Renal cortical epithelial cell (primary cell): ENCODE data around the gene NTM. TPM values are rescaled to one million over a fixed set of nuclear protein-coding genes. Genes with fewer than 3 reads are reported as not detected.
"Not testable (repeated sequence)": the region's sequence is repeated elsewhere in the genome, so short reads cannot be mapped to it uniquely, and the experiment has no call there.

Experiments used
- DNase-seq: peaks from one replicate; pipeline ENCODE4 v3.0.0-alpha.2; 2011; ENCODE audit warnings: low read depth
- total RNA-seq: library from RNA; depleted of rRNA; stranded (reverse); fragments of >200 nt; gene quantifications from 2 replicates; pipeline ENCODE4 v1.2.3, GENCODE V29; 2014

NTM gene
- total RNA-seq, 1 donor from 2014 or later: 0.85 TPM

DNA sequence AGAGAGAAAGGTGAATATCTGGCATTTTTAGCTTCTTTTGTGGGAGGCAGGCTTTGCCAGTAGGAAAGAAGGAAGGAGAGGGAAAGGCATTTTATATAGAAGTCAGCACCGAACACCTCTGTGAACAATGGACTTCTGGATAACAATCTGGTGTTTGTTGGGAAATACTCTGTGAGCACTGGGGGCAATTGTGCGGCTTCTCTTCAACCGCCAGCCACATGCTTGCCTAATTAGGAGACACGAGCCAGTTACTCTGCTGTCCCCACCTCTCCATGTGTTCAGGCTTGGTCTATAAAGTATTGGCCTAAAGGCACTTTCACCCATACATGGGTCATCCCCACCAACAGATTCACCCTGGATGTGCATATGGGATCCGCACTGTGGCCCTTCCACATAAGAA, 523.6 kb downstream of the NTM start:
- DNase-seq: no peak

GRCh38 chr11:131894615-131895544, 524.5 kb downstream of the NTM start:
- no peak for DNase-seq

GRCh38 chr11:131895865-131896264, 525.5 kb downstream of the NTM start:
- no peak for DNase-seq

GRCh38 chr11:131896978-131897615, 526.7 kb downstream of the NTM start:
- DNase-seq: no peak

- DNase-seq: no peak
Observed at GRCh38 chr11:131897956-131898355, 527.5 kb downstream of the NTM start.

GRCh38 chr11:131898949-131899348, 528.5 kb downstream of the NTM start:
- DNase-seq: no peak

GRCh38 chr11:131899950-131900580, 529.6 kb downstream of the NTM start:
- no peak for DNase-seq

DNA sequence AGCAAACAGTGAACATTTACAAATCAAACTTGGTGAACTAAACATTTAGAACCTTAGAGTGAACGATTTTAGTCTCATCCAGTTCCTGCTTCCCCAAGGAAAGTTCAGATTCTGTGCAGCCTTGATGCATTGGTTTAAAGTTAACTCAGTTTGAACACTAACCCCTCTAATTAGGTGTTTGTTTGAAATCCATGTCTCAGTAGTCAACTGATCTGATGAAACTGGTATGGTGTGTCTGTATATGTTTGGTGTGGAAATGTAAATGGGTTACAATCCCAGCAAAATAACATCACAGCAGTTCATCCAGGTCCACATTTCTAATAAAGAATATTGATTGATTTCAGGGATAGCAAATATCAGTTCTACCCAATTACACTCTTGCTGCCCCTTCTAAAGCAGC, 532.0 kb downstream of the NTM start:
- DNase-seq: no peak

DNA sequence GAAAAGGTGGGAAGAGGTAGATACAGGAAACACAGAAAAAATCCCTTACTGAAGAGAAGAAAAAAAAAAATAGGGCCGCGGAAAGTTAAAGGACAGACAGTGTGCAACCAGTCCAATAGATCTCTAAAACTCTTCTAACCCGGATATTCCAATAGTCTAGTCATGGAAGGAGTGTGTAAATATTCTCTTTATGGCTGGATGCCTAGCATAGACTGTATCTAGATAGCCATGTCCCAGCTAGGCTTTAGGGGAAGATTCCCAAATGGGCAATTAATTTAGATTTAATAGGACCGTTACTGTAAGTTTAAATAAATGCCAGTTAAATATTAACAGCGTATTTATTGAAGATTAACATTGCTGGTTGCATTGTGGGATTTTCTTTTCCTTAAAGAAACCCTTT, 532.7 kb downstream of the NTM start:
- DNase-seq: no peak

GRCh38 chr11:131904756-131905155, 534.3 kb downstream of the NTM start:
- no peak for DNase-seq

DNA sequence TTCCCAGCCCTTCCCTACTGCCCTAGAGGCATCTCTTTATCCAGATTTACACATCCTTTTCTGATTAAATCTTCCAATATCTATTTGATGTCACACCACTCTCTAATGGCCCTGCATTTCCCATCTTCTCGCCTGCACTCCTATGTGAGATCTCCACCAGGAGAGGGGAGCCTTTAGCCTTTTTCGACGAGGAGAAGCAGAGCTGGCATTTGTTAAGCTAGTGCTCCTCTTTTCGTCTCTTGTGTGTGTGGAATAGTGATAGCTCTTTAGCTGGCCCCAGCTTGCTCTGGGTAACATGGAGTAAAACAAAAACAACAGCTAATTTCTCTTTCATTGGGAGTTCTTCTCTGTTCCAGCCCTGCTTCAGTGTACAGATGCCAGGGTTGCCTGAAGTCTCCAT, 536.5 kb downstream of the NTM start:
- no peak for DNase-seq

GRCh38 chr11:131907371-131907770, 537.0 kb downstream of the NTM start:
- DNase-seq: no peak

DNA sequence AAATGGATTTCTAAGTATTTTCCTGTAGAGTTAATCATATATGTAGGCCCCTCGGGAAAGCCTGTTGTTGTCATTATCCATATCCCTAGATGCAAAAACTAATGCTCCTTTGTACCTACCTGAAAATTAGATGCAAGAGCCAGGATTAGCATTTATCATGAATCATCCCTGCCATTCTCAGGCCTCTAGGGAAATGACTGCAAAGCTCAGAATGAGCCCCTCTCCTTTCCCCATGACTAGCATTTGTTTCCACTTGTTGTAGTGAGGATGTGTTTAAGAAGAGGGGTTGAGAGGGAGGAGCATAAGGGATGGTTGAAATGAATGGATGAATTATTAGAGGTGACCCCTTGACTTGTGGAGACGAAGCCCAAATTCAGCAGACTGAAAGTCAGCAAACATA, 537.9 kb downstream of the NTM start:
- no peak for DNase-seq

DNA sequence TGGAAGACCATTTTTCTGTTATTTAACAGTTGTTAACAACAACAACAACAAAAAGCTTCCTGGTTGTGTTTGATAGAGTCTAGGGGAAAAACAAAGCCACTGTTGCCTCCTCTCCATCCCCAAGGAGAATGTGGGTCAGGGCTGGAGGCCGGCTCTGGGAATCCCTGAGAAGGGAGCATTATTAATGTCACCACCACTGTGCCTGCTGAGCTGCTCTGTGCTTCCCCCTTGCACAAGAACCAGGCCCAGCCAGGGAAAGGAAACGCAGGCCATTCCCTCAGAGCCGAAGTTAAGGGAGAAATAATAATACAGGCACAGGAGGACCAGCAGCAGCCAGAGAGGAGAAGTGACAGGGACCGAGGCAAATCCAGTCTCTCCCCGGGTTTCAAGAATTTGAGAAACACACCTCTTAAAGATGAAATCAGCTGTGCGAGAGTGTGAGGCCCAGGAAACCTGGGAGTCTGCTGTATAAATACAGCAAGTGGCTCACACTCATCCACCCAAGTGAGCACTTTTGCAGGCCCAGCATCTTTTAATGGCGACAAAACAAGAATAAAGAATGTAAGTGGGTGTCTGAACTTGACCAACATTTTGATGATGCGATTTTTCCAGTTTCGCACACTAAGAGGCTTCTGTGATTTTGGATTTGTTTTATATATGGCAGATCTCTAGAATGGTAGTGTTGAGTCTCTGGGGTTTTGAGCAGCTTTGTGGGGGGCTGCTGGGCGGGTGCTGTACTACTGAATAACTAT, 539.2 kb downstream of the NTM start:
- DNase-seq: no peak

DNA sequence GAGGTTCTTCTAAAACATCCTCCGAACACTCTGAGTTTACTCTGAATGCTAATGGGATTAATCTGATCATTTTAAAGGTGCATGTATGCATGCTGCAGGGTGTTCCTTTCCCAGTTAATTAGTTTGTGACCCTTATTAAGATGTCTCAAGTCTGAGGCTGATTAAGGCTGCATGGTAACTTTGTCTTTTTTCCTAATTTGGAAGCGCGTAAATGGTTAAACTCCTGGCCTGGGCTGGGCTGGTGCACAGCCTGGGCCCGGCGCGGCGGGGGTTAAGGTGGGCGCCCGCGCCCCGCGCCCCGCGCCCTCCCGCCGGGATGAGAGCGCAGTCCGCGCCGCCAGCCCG, 539.7 kb downstream of the NTM start:
- no peak for DNase-seq

- DNase-seq: no peak
Observed at GRCh38 chr11:131910523-131911387, 540.3 kb downstream of the NTM start.

DNA sequence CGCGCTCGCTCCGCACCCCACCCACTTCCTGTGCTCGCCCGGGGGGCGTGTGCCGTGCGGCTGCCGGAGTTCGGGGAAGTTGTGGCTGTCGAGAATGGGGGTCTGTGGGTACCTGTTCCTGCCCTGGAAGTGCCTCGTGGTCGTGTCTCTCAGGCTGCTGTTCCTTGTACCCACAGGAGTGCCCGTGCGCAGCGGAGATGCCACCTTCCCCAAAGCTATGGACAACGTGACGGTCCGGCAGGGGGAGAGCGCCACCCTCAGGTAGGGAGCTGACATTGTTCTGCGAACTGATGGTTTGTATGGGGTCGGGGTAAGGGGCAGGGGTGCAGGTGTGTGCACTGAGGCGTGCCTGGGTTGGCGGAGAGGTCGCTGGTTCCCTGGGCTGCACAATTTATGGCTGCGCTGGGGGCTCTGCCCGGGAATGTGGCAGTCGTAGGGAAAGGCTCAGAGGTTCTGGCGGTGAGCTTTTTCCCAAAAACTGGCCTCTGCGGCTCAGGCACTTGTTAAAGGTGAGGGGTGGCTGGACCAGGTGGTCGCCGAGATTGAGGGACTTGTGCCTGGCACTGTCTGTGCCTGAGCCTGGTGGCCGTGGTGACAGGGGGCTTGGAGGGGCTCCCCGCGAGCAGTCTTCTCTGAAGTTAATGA, 541.1 kb downstream of the NTM start:
- DNase-seq: not testable (repeated sequence)

DNA sequence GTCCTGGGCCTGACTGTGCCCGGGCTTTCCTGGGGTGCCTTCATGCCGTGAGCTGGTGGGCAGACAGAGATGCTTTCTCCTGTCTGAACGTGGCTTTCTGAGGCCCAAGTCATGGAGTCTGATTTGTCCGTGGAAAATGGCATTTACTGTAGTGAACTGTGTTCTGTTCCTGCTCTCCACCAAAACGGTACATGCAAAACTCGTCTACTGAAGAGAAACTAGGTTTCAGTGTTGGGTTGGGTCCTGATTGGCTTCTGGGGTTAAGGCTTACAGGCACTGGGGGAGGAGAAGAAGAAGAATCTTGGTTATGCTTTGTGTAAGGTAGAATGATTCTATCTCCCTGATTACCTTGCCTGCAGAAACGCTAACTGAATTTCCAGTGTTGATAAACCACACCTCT, 541.7 kb downstream of the NTM start:
- DNase-seq: no peak

GRCh38 chr11:131913267-131913666, 542.9 kb downstream of the NTM start:
- no peak for DNase-seq

GRCh38 chr11:131914361-131914774, 544.0 kb downstream of the NTM start:
- no peak for DNase-seq

GRCh38 chr11:131916638-131917037, 546.2 kb downstream of the NTM start:
- DNase-seq: no peak
